Transverse colon (tissue), 4 donors: ENCODE data around the gene IGFBP7. TPM values are rescaled to one million over a fixed set of nuclear protein-coding genes. Genes with fewer than 3 reads are reported as not detected.

Source experiments
- DNase-seq: peaks from one replicate; pipeline ENCODE4 v3.0.0-alpha.2; 2019
- H3K27ac ChIP-seq, 4 donors: fragments of 200-600 bp; sonication (generic); 2 replicates each; pipeline ENCODE4 v1.5.1; 2016 to 2018; ENCODE audit warnings: inconsistent platforms in 4 of 4
- H3K27me3 ChIP-seq: fragments of 200-600 bp; sonication (generic); 2 replicates; pipeline ENCODE4 v1.5.1; 2017; ENCODE audit warnings: inconsistent platforms
- H3K36me3 ChIP-seq, 4 donors: fragments of 200-600 bp; sonication (generic); 2 replicates each; pipeline ENCODE4 v1.5.1; 2017 to 2019; ENCODE audit warnings: inconsistent platforms in 4 of 4
- H3K4me1 ChIP-seq, 4 donors: fragments of 200-600 bp; sonication (generic); 2 replicates each; pipeline ENCODE4 v1.5.1; 2017 to 2020; ENCODE audit warnings: inconsistent platforms in 4 of 4
- H3K4me3 ChIP-seq, 4 donors: fragments of 200-600 bp; sonication (generic); 1 replicate in 1 of 4; 2 replicates in 3 of 4; pipeline versions ENCODE4 v1.5.1 to v1.6.1; 2017 to 2019; ENCODE audit warnings: inconsistent platforms in 4 of 4
- H3K9me3 ChIP-seq, 2 donors: fragments of 200-600 bp; sonication (generic); 2 replicates each; pipeline ENCODE4 v1.5.1; 2017 to 2019; ENCODE audit warnings: inconsistent platforms in 2 of 2
- EP300 ChIP-seq: sonication (generic); formaldehyde crosslinking; IDR thresholded peaks from one replicate; pipeline ENCODE4 v1.6.1; 2017; ENCODE audit warnings: antibody characterized with exemption, low read depth
- POLR2A ChIP-seq: fragments of 450-650 bp; IDR thresholded peaks from one replicate; pipeline ENCODE4 v1.6.1; 2016; ENCODE audit warnings: antibody characterized with exemption, mild to moderate bottlenecking, moderate library complexity
- POLR2AphosphoS5 ChIP-seq, 3 donors: sonication (generic); formaldehyde crosslinking; IDR thresholded peaks; one replicate each; pipeline ENCODE4 v1.6.1; 2016; ENCODE audit warnings: antibody characterized with exemption in 3 of 3
- WGBS, 2 donors: methylation state at CpG; one replicate each; pipeline ENCODE4 v1.1.5; 2018; ENCODE audit warnings: low coverage in 1 of 2; 5-methylcytosine and 5-hydroxymethylcytosine counted together
- in situ Hi-C, 4 donors: fragments of 200-750 bp; cut with MboI; loops; one replicate each; pipeline versions ENCODE4 v1.15.0 to v1.15.1; 2017; ENCODE audit warnings: low sequenced_read_pairs in 3 of 4, low pct_ligation_motif_present in 1 of 4, low pct_unique_long_range_greater_than_20kb in 1 of 4
- intact Hi-C: fragments of 100-400 bp; cut with DNase I; formaldehyde crosslinking; loops from one replicate; pipeline ENCODE4 v1.15.1; 2023; ENCODE audit warnings: low total_unique reads
- small RNA-seq, 4 donors: library from RNA; depleted of rRNA; stranded (forward); fragments of <200 nt; gene quantifications; one replicate each; pipeline ENCODE3, GENCODE V24; 2016
- total RNA-seq, 4 donors: library from RNA; depleted of rRNA; stranded (reverse); fragments of >200 nt; gene quantifications; one replicate each; pipeline ENCODE4 v1.1.0, GENCODE V29; 2016
- TF ChIP-seq, protein P1 (sequence below), 5 experiments: fragments of 200-600 bp in 3 of 5; fragments of 450-650 bp in 2 of 5; sonication (generic) in 3 of 5; IDR thresholded peaks; 1 replicate in 2 of 5; 2 replicates in 3 of 5; pipeline ENCODE4 v1.5.1; 2016 to 2017; ENCODE audit warnings: antibody characterized with exemption in 5 of 5, inconsistent platforms in 3 of 5, mild to moderate bottlenecking in 2 of 5, moderate library complexity in 1 of 5

IGFBP7 gene
- total RNA-seq, 4 donors from 2014 or later: 96.1 to 646 (median 126) TPM

DNA sequence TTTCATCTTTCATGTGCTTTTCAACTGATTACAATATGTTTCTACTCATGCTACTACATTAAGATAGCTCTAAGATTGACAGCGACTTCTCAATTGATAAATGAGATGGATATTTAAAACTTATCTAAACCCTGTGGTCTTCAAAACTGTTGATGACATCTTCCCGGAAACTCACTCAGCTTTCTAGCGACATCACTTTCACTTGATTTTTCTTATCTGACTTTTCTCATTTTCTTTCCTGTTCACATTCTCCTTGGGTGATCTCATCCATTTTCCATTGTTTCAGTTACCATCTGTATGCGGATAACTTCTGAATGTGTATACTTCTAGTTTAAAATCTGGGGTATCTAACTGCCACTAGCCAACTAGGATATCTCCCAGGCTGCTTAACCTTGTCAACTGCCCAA is 128.4 kb downstream of the IGFBP7 start:
- Histone ChIP-seq H3K9me3 (no peaks in the 10 kb centered on the region), H3K27me3 (no peaks in the 10 kb centered on the region), H3K27ac (no peak overlapping the region), H3K4me3 (no peak overlapping the region), H3K36me3 (peaks cover 0 to 11% (median 4%) of the 10 kb centered on the region in 4 donors), H3K4me1 (peaks cover 14 to 36% (median 22%) of the 10 kb centered on the region in 4 donors)
- in situ Hi-C loops (no loop called here), intact Hi-C loops (no loop called here)
- TF ChIP-seq, protein P1, sequence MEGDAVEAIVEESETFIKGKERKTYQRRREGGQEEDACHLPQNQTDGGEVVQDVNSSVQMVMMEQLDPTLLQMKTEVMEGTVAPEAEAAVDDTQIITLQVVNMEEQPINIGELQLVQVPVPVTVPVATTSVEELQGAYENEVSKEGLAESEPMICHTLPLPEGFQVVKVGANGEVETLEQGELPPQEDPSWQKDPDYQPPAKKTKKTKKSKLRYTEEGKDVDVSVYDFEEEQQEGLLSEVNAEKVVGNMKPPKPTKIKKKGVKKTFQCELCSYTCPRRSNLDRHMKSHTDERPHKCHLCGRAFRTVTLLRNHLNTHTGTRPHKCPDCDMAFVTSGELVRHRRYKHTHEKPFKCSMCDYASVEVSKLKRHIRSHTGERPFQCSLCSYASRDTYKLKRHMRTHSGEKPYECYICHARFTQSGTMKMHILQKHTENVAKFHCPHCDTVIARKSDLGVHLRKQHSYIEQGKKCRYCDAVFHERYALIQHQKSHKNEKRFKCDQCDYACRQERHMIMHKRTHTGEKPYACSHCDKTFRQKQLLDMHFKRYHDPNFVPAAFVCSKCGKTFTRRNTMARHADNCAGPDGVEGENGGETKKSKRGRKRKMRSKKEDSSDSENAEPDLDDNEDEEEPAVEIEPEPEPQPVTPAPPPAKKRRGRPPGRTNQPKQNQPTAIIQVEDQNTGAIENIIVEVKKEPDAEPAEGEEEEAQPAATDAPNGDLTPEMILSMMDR (IDR thresholded peaks at IDR 0.05): no peak
- no peak for TF ChIP-seq POLR2AphosphoS5 (IDR thresholded peaks at IDR 0.05)
- TF ChIP-seq POLR2A: no peak
- TF ChIP-seq EP300: no peak
- DNase-seq: no peak
- 71 to 81% methylated on average over 4 of the region's 4 CpGs for WGBS, 2 donors

Small RNAs within 50 kb of the gene (small RNA-seq; reads per million reads assigned to genes)
- 0 reads per million in 4 donors for gene RNU6-998P

Other genes starting within 250 kb of the IGFBP7 start
- gene REST, start 202.5 kb downstream of the IGFBP7 start, total RNA-seq: 10 to 100 TPM; 18.7 to 47.8 (median 27.1) TPM
- 10 to 100 TPM; 32.5 to 75.4 (median 39.6) TPM for gene NOA1, start 132.8 kb downstream of the IGFBP7 start, total RNA-seq
- 10 to 100 TPM; 39.8 to 74.8 (median 53.4) TPM for gene POLR2B, start 131.5 kb downstream of the IGFBP7 start, total RNA-seq